ENCODE results near the gene TMEM240. TPM values are rescaled to one million over a fixed set of nuclear protein-coding genes. Genes with fewer than 3 reads are reported as not detected.
"Not testable (repeated sequence)": the region's sequence is repeated elsewhere in the genome, so short reads cannot be mapped to it uniquely, and the experiment has no call there.

The TMEM240 gene
- total and polyA plus RNA-seq, 2 donors (not counting 3 experiments of a cell fraction or from before 2014, with no cell fraction given): 7.0 to 7.6 TPM

GRCh38 chr1:1518621-1519007 lies 21.8 kb downstream of the TMEM240 start:
- CTCF ChIA-PET; H3K27me3 ChIP-seq (ENCODE audit: control insufficient read depth in 2 of 2, insufficient read depth in 2 of 2, low read length in 2 of 2); FAIRE-seq; H3K9ac ChIP-seq (replicated peaks; ENCODE audit: extremely low read depth, insufficient read depth, low read length); POLR2A ChIA-PET; dilution Hi-C loops (cut with MboI; ENCODE audit: extremely low pct_ligation_motif_present, low sequenced_read_pairs); H3K4me2 ChIP-seq (ENCODE audit: insufficient read depth, low read length); H3K27ac ChIP-seq (ENCODE audit: insufficient read depth, low read depth, low read length); intact Hi-C loops (cut with micrococcal nuclease); H4K20me1 ChIP-seq (replicated peaks; ENCODE audit: control insufficient read depth, extremely low read depth, insufficient read depth, low read length); H2AFZ ChIP-seq (ENCODE audit: low read depth, low read length); H3K4me3 ChIP-seq (replicated peaks in 1 of 3; ENCODE audit: insufficient read depth in 1 of 3, low read depth in 1 of 3, low read length in 3 of 3); H3K9me1 ChIP-seq (replicated peaks; ENCODE audit: control insufficient read depth, extremely low read depth, insufficient read depth, low read length); DNase-seq (ENCODE audit: low read depth, low spot score); H3K4me1 ChIP-seq (ENCODE audit: control insufficient read depth, extremely low read depth, insufficient read depth, low read length); H3K9me3 ChIP-seq (replicated peaks; ENCODE audit: control insufficient read depth, insufficient read depth, low read length); BruUV-seq (replicated peaks): not testable (repeated sequence)
- peaks cover 12% of the 10 kb centered on the region for H3K79me2 ChIP-seq (ENCODE audit: control insufficient read depth, insufficient read depth, low read length)
- peaks cover 0 to 17% of the 10 kb centered on the region in 2 experiments for H3K36me3 ChIP-seq (ENCODE audit: control insufficient read depth in 2 of 2, extremely low read depth in 1 of 2, insufficient read depth in 2 of 2, low read length in 2 of 2)

- H3K27me3 ChIP-seq (ENCODE audit: control insufficient read depth in 2 of 2, insufficient read depth in 2 of 2, low read length in 2 of 2): no peaks in the 10 kb centered on the region
- no TSS peak for BruUV-seq (replicated peaks)
- DNase-seq (ENCODE audit: low read depth, low spot score) (no peak), FAIRE-seq (no peak)
- no peaks in the 10 kb centered on the region for H3K9me3 ChIP-seq (replicated peaks; ENCODE audit: control insufficient read depth, insufficient read depth, low read length)
- H3K9ac ChIP-seq (replicated peaks; ENCODE audit: extremely low read depth, insufficient read depth, low read length): no peak overlapping the region
- H3K9me1 ChIP-seq (replicated peaks; ENCODE audit: control insufficient read depth, extremely low read depth, insufficient read depth, low read length): no peaks in the 10 kb centered on the region
- no peaks in the 10 kb centered on the region for H3K4me1 ChIP-seq (ENCODE audit: control insufficient read depth, extremely low read depth, insufficient read depth, low read length)
- intact Hi-C loops (cut with micrococcal nuclease) (no loop called here), dilution Hi-C loops (cut with MboI; ENCODE audit: extremely low pct_ligation_motif_present, low sequenced_read_pairs) (no loop called here)
- peaks cover 15% of the 10 kb centered on the region for H3K79me2 ChIP-seq (ENCODE audit: control insufficient read depth, insufficient read depth, low read length)
- H3K27ac ChIP-seq (ENCODE audit: insufficient read depth, low read depth, low read length): no peak overlapping the region
- no peak overlapping the region for H3K4me3 ChIP-seq (replicated peaks in 1 of 3; ENCODE audit: insufficient read depth in 1 of 3, low read depth in 1 of 3, low read length in 3 of 3)
- ChIA-PET CTCF (no interaction called here), POLR2A (no interaction called here)
- H3K4me2 ChIP-seq (ENCODE audit: insufficient read depth, low read length): no peak overlapping the region
- TF ChIP-seq GATA2 (IDR thresholded peaks at IDR 0.05; ENCODE audit: insufficient read depth, insufficient read length, low read depth, low read length): no peak
- TF ChIP-seq POLR2AphosphoS5 (IDR thresholded peaks at IDR 0.05; ENCODE audit: insufficient read depth, low read depth, low read length): no peak
- no peak for TF ChIP-seq POLR2A (IDR thresholded peaks at IDR 0.05; ENCODE audit: low read depth, low read length)
- TF ChIP-seq JUN (IDR thresholded peaks at IDR 0.05; ENCODE audit: borderline replicate concordance, insufficient read depth, insufficient read length, low read depth): no peak
- TF ChIP-seq MYC (IDR thresholded peaks at IDR 0.05; ENCODE audit: low read depth, low read length): no peak
- no peak for TF ChIP-seq EZH2 (IDR thresholded peaks at IDR 0.05; ENCODE audit: borderline replicate concordance, low read depth, low read length, severe bottlenecking)
- TF ChIP-seq MAX (IDR thresholded peaks at IDR 0.05; ENCODE audit: insufficient read depth, insufficient read length): no peak
- no peak for TF ChIP-seq CTCF (IDR thresholded peaks at IDR 0.05; ENCODE audit: extremely low read depth in 1 of 2, insufficient read depth in 1 of 2, low read depth in 1 of 2, low read length in 2 of 2)
- no peak for TF ChIP-seq FOS (IDR thresholded peaks at IDR 0.05; ENCODE audit: borderline replicate concordance, insufficient read depth, low read length)
- no peaks in the 10 kb centered on the region for H4K20me1 ChIP-seq (replicated peaks; ENCODE audit: control insufficient read depth, extremely low read depth, insufficient read depth, low read length)
- peaks cover 0 to 14% of the 10 kb centered on the region in 2 experiments for H3K36me3 ChIP-seq (ENCODE audit: control insufficient read depth in 2 of 2, extremely low read depth in 1 of 2, insufficient read depth in 2 of 2, low read length in 2 of 2)
- H2AFZ ChIP-seq (ENCODE audit: low read depth, low read length): no peak overlapping the region
Measured at GRCh38 chr1:1517973-1518620, 22.3 kb downstream of the TMEM240 start.

- H3K27ac ChIP-seq (ENCODE audit: insufficient read depth, low read depth, low read length); POLR2A ChIA-PET; dilution Hi-C loops (cut with MboI; ENCODE audit: extremely low pct_ligation_motif_present, low sequenced_read_pairs); H2AFZ ChIP-seq (ENCODE audit: low read depth, low read length); FAIRE-seq; intact Hi-C loops (cut with micrococcal nuclease); H3K27me3 ChIP-seq (ENCODE audit: control insufficient read depth in 2 of 2, insufficient read depth in 2 of 2, low read length in 2 of 2); H3K9ac ChIP-seq (replicated peaks; ENCODE audit: extremely low read depth, insufficient read depth, low read length); H3K4me1 ChIP-seq (ENCODE audit: control insufficient read depth, extremely low read depth, insufficient read depth, low read length); H3K4me2 ChIP-seq (ENCODE audit: insufficient read depth, low read length); BruUV-seq (replicated peaks); H4K20me1 ChIP-seq (replicated peaks; ENCODE audit: control insufficient read depth, extremely low read depth, insufficient read depth, low read length); DNase-seq (ENCODE audit: low read depth, low spot score); H3K9me3 ChIP-seq (replicated peaks; ENCODE audit: control insufficient read depth, insufficient read depth, low read length); H3K4me3 ChIP-seq (replicated peaks in 1 of 3; ENCODE audit: insufficient read depth in 1 of 3, low read depth in 1 of 3, low read length in 3 of 3); CTCF ChIA-PET; H3K9me1 ChIP-seq (replicated peaks; ENCODE audit: control insufficient read depth, extremely low read depth, insufficient read depth, low read length): not testable (repeated sequence)
- Histone ChIP-seq H3K79me2 (ENCODE audit: control insufficient read depth, insufficient read depth, low read length) (peaks cover 21% of the 10 kb centered on the region), H3K36me3 (ENCODE audit: control insufficient read depth in 2 of 2, extremely low read depth in 1 of 2, insufficient read depth in 2 of 2, low read length in 2 of 2) (peaks cover 0 to 14% of the 10 kb centered on the region in 2 experiments)
Measured at GRCh38 chr1:1516923-1517322, 23.5 kb downstream of the TMEM240 start.
